Dendritic cell treated with granulocyte-macrophage colony-stimulating factor and Interleukin-4, amounts not matched to agents 40 ng/mL and 50 ng/mL, for 4 days (primary cell): ENCODE measurements around the gene ARPP21.

ENCODE experiments used
- H3K27ac Mint-ChIP-seq: one replicate; pipeline ENCODE4 v1.8.0; 2022; ENCODE audit warnings: mild to moderate bottlenecking, mixed read lengths
- H3K27me3 Mint-ChIP-seq: one replicate; pipeline ENCODE4 v1.8.0; 2022; ENCODE audit warnings: mild to moderate bottlenecking, mixed read lengths
- H3K36me3 Mint-ChIP-seq: one replicate; pipeline ENCODE4 v1.8.0; 2022; ENCODE audit warnings: low read depth, mixed read lengths
- H3K4me1 Mint-ChIP-seq: one replicate; pipeline ENCODE4 v1.8.0; 2022; ENCODE audit warnings: low read depth, mixed read lengths
- H3K4me3 Mint-ChIP-seq: one replicate; pipeline ENCODE4 v1.8.0; 2022; ENCODE audit warnings: mild to moderate bottlenecking, moderate library complexity, mixed read lengths
- H3K9me3 Mint-ChIP-seq: one replicate; pipeline ENCODE4 v1.8.0; 2022; ENCODE audit warnings: mixed read lengths
- intact Hi-C: fragments of 100-400 bp; cut with micrococcal nuclease; formaldehyde crosslinking; loops from one replicate; pipeline ENCODE4 v1.15.0; 2022

Gene ARPP21

GRCh38 chr3:35651426-35651825, 12.1 kb downstream of the ARPP21 start:
- H3K4me1 Mint-ChIP-seq = no peaks in the 10 kb centered on the region
- intact Hi-C loops = no loop called here
- no peaks in the 10 kb centered on the region for H3K27me3 Mint-ChIP-seq
- no peak overlapping the region for H3K27ac Mint-ChIP-seq
- H3K9me3 Mint-ChIP-seq = no peaks in the 10 kb centered on the region
- no peaks in the 10 kb centered on the region for H3K36me3 Mint-ChIP-seq
- no peak overlapping the region for H3K4me3 Mint-ChIP-seq

GRCh38 chr3:35651851-35652250, 12.5 kb downstream of the ARPP21 start:
- intact Hi-C loops = no loop called here
- Mint-ChIP-seq H3K27ac (no peak overlapping the region), H3K27me3 (no peaks in the 10 kb centered on the region), H3K4me1 (no peaks in the 10 kb centered on the region), H3K9me3 (no peaks in the 10 kb centered on the region), H3K4me3 (no peak overlapping the region), H3K36me3 (no peaks in the 10 kb centered on the region)

DNA sequence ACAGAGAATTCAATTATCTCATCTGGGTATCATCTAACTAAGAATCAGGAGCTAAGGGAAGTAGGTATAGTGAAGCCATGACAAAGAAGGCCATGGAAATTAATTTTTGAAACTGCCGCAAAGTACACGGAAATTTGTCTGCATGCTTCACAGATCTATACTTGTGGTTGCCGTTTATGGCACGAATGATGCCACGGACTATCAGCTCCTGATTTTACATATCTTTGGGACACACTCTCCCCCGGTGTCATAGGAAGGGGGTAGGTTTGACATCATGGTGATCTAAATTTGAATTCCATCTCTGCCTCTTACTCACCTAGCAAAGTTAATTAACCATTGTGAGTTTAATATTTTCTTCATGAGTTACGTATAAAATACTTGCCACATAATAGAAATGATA, 14.0 kb downstream of the ARPP21 start:
- no peaks in the 10 kb centered on the region for H3K9me3 Mint-ChIP-seq
- H3K36me3 Mint-ChIP-seq = no peaks in the 10 kb centered on the region
- no peak overlapping the region for H3K4me3 Mint-ChIP-seq
- no peaks in the 10 kb centered on the region for H3K4me1 Mint-ChIP-seq
- intact Hi-C loops = no loop called here
- H3K27ac Mint-ChIP-seq = no peak overlapping the region
- H3K27me3 Mint-ChIP-seq = no peaks in the 10 kb centered on the region

DNA sequence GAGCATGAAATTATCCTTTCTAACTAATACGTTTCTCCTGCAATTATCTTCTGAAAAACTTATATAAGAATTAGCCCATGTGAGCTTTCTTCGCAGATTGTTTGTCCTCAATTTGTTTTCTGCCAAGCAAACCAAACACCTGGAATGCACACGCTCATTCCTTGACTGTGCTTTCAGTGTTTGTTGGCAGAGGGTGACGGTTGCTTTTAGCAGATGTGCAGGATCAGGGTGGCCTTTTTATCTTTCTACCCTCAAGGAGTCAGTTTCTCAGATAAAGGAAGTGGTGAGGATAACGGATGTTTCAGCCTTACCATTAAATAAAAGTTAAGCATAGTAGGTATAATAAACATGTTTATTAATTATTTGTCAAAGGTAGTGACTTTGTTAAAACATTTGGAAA, 15.2 kb downstream of the ARPP21 start:
- H3K36me3 Mint-ChIP-seq = no peaks in the 10 kb centered on the region
- H3K27ac Mint-ChIP-seq = no peak overlapping the region
- no peaks in the 10 kb centered on the region for H3K27me3 Mint-ChIP-seq
- H3K9me3 Mint-ChIP-seq = no peaks in the 10 kb centered on the region
- no peaks in the 10 kb centered on the region for H3K4me1 Mint-ChIP-seq
- intact Hi-C loops = no loop called here
- no peak overlapping the region for H3K4me3 Mint-ChIP-seq

GRCh38 chr3:35658686-35659085, 19.4 kb downstream of the ARPP21 start:
- intact Hi-C loops = no loop called here
- H3K27me3 Mint-ChIP-seq = no peaks in the 10 kb centered on the region
- no peak overlapping the region for H3K4me3 Mint-ChIP-seq

GRCh38 chr3:35659768-35660167, 20.4 kb downstream of the ARPP21 start:
- no peak overlapping the region for H3K4me3 Mint-ChIP-seq
- no peaks in the 10 kb centered on the region for H3K4me1 Mint-ChIP-seq
- H3K27ac Mint-ChIP-seq = no peak overlapping the region
- H3K36me3 Mint-ChIP-seq = no peaks in the 10 kb centered on the region
- H3K27me3 Mint-ChIP-seq = no peaks in the 10 kb centered on the region
- intact Hi-C loops = no loop called here
- H3K9me3 Mint-ChIP-seq = no peaks in the 10 kb centered on the region

More at GRCh38 chr3:35658686-35659085, 19.4 kb downstream of the ARPP21 start:
- H3K9me3 Mint-ChIP-seq = no peaks in the 10 kb centered on the region
- no peaks in the 10 kb centered on the region for H3K36me3 Mint-ChIP-seq
- H3K27ac Mint-ChIP-seq = no peak overlapping the region
- H3K4me1 Mint-ChIP-seq = no peaks in the 10 kb centered on the region

- H3K4me3 Mint-ChIP-seq = no peak overlapping the region
- no peaks in the 10 kb centered on the region for H3K36me3 Mint-ChIP-seq
- no peaks in the 10 kb centered on the region for H3K27me3 Mint-ChIP-seq
- intact Hi-C loops = no loop called here
- H3K4me1 Mint-ChIP-seq = no peaks in the 10 kb centered on the region
- no peak overlapping the region for H3K27ac Mint-ChIP-seq
- peaks cover 10% of the 10 kb centered on the region for H3K9me3 Mint-ChIP-seq
These were observed 24.1 kb downstream of the ARPP21 start for GRCh38 chr3:35663471-35663870.

DNA sequence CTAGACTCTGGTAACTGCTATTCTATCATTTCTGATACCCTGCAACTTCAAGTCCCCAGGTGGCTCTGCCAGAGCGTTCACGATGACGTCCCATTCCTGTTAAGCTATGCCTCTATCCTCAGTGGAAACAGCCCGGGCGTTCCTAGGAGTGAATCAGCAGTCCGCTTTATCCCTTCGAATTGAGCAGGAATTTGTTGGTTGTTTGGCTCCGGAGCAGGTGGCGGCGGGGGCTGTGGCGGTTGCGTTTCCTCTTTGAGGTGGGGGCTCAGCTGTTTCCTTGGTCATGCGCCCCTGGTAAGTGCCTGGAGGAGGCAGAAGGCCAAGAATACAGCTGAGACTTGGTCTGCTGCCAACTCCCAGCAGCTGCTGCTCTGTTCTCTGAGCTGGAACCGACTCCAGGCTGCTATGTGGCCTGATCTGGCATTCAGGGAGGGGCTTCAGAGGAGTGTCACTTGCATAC, 25.2 kb downstream of the ARPP21 start:
- Mint-ChIP-seq H3K36me3 (no peaks in the 10 kb centered on the region), H3K4me1 (no peaks in the 10 kb centered on the region), H3K9me3 (peaks cover 10% of the 10 kb centered on the region), H3K27me3 (no peaks in the 10 kb centered on the region), H3K4me3 (no peak overlapping the region), H3K27ac (no peak overlapping the region)
- intact Hi-C loops = no loop called here

- Mint-ChIP-seq H3K36me3 (no peaks in the 10 kb centered on the region), H3K4me3 (no peak overlapping the region), H3K27me3 (no peaks in the 10 kb centered on the region), H3K9me3 (peaks cover 10% of the 10 kb centered on the region), H3K4me1 (no peaks in the 10 kb centered on the region), H3K27ac (no peak overlapping the region)
- intact Hi-C loops = no loop called here
These were observed 26.2 kb downstream of the ARPP21 start for GRCh38 chr3:35665390-35666055.

- H3K9me3 Mint-ChIP-seq = peaks cover 10% of the 10 kb centered on the region
- H3K4me3 Mint-ChIP-seq = no peak overlapping the region
- no peaks in the 10 kb centered on the region for H3K27me3 Mint-ChIP-seq
- intact Hi-C loops = no loop called here
- no peak overlapping the region for H3K27ac Mint-ChIP-seq
- H3K36me3 Mint-ChIP-seq = no peaks in the 10 kb centered on the region
- H3K4me1 Mint-ChIP-seq = no peaks in the 10 kb centered on the region
These were observed 27.6 kb downstream of the ARPP21 start for GRCh38 chr3:35666888-35667287.

DNA sequence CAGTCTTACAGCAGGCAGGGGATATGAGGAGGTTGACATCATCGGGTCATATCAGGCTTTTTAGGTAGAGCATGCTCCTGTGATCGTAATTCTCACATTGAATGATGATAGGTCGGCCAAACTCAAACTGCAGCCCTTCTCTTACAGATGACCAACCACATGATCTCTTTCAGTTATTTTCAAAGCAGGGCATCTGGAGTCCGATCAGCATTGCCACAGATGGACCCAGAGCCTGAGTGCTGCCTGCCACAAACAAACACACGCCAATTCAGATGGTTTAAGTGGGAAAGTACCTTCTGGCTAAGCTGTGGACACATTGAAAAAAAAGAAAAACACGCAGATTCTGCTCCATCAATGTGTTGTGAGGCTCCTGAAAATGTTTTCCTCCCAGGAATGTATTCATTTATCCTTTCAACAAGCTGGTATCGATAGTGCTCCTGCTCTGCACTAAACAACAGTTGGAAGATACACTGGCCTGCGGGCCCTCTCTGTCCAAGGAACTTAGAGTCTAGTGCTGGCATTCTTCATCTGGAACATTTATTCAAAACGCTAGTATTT, 31.2 kb downstream of the ARPP21 start:
- no peak overlapping the region for H3K27ac Mint-ChIP-seq
- no peaks in the 10 kb centered on the region for H3K4me1 Mint-ChIP-seq
- peaks cover 10% of the 10 kb centered on the region for H3K9me3 Mint-ChIP-seq
- intact Hi-C loops = no loop called here
- no peaks in the 10 kb centered on the region for H3K27me3 Mint-ChIP-seq
- H3K4me3 Mint-ChIP-seq = no peak overlapping the region
- no peaks in the 10 kb centered on the region for H3K36me3 Mint-ChIP-seq

DNA sequence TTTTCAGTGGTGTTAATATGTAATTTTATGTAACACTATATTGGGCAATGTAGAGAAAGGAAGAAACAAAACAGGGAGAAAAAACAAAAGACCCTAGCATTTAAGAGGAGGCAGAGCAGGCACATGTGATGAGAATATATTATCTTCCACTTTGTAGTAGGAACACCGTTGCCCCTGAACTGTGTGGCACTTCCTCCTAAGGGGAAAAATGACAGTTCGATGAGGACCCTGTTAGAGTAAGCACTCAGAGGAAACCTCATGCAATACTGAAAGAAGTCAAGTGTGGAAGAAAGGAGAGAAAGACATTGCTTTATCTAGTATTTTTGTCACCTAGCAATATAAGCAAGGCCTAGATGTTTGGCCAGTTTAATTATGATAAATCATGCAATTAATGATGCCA, 32.2 kb downstream of the ARPP21 start:
- H3K4me3 Mint-ChIP-seq = no peak overlapping the region

DNA sequence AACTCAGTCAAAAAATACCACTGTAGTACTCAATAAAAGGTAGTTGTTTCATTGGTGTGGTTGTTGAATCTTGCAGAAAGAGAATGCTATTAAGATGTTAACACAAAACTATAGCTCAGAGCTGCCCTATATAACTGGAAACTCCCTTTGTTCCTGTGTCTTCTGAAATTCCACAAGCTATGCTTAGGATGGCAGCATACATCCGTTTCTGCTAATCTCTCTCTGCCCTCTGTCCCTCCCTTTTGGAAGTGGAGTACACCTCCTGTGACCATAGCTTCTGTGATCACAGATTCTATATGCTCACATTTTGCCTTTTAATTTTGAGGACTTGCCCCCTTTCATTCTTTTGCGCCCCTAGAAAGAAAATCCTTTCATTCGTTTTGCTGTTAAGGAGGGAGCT, 33.7 kb downstream of the ARPP21 start:
- Mint-ChIP-seq H3K9me3 (peaks cover 2% of the 10 kb centered on the region), H3K27me3 (no peaks in the 10 kb centered on the region), H3K4me1 (no peaks in the 10 kb centered on the region), H3K27ac (no peak overlapping the region), H3K36me3 (no peaks in the 10 kb centered on the region), H3K4me3 (no peak overlapping the region)
- intact Hi-C loops = no loop called here

More for the DNA sequence above, 32.2 kb downstream of the ARPP21 start:
- no peaks in the 10 kb centered on the region for H3K27me3 Mint-ChIP-seq
- H3K36me3 Mint-ChIP-seq = no peaks in the 10 kb centered on the region
- no peaks in the 10 kb centered on the region for H3K4me1 Mint-ChIP-seq
- intact Hi-C loops = no loop called here
- H3K27ac Mint-ChIP-seq = no peak overlapping the region
- H3K9me3 Mint-ChIP-seq = peaks cover 10% of the 10 kb centered on the region

GRCh38 chr3:35674451-35675109, 35.3 kb downstream of the ARPP21 start:
- Mint-ChIP-seq H3K4me3 (no peak overlapping the region), H3K9me3 (no peaks in the 10 kb centered on the region), H3K27me3 (no peaks in the 10 kb centered on the region), H3K4me1 (no peaks in the 10 kb centered on the region), H3K36me3 (no peaks in the 10 kb centered on the region), H3K27ac (no peak overlapping the region)
- intact Hi-C loops = no loop called here
